HEK293T (cell line): ENCODE measurements around the gene OR6Q1.

Source experiments
- CTCF ChIA-PET: fragments of 350-600 bp; formaldehyde crosslinking; extraction: SDS; loops from one replicate; lab custom pipeline; 2021; ENCODE audit warnings: antibody characterized with exemption, inconsistent platforms; lab: Yijun Ruan, JAX
- POLR2A ChIA-PET: fragments of 350-600 bp; formaldehyde crosslinking; extraction: SDS; loops from one replicate; lab custom pipeline; 2020; ENCODE audit warnings: antibody characterized with exemption, inconsistent platforms; lab: Yijun Ruan, JAX
- DNase-seq: peaks from one replicate; pipeline ENCODE4 v3.0.0; 2012; ENCODE audit warnings: mixed read lengths; ENCODE audit errors: extremely low spot score
- ARNT ChIP-seq: fragments of 450-650 bp; IDR thresholded peaks from 2 replicates; pipeline ENCODE4 v1.6.1; 2017; ENCODE audit warnings: mild to moderate bottlenecking
- BHLHE40 ChIP-seq: fragments of 450-650 bp; IDR thresholded peaks from 2 replicates; pipeline ENCODE4 v1.6.1; 2016; ENCODE audit warnings: mild to moderate bottlenecking, moderate library complexity, borderline replicate concordance
- CTBP1 ChIP-seq: fragments of 450-650 bp; IDR thresholded peaks from 2 replicates; pipeline ENCODE4 v1.6.1; 2016; ENCODE audit warnings: borderline replicate concordance
- ELF4 ChIP-seq: fragments of 450-650 bp; IDR thresholded peaks from 2 replicates; pipeline ENCODE4 v1.6.1; 2017; ENCODE audit warnings: antibody characterized with exemption
- FOXA1 ChIP-seq: fragments of 450-650 bp; IDR thresholded peaks from 2 replicates; pipeline ENCODE4 v1.6.1; 2016; ENCODE audit warnings: mild to moderate bottlenecking
- FOXK2 ChIP-seq: fragments of 450-650 bp; IDR thresholded peaks from 2 replicates; pipeline ENCODE4 v1.6.1; 2016; ENCODE audit warnings: mild to moderate bottlenecking
- FOXM1 ChIP-seq: fragments of 450-650 bp; IDR thresholded peaks from 2 replicates; pipeline ENCODE4 v1.6.1; 2017; ENCODE audit warnings: mild to moderate bottlenecking, borderline replicate concordance
- HDGF ChIP-seq: fragments of 450-650 bp; IDR thresholded peaks from 2 replicates; pipeline ENCODE4 v1.6.1; 2017; ENCODE audit warnings: antibody characterized with exemption, borderline replicate concordance
- L3MBTL2 ChIP-seq: fragments of 450-650 bp; conservative IDR thresholded peaks from 2 replicates; pipeline ENCODE4 v1.6.1; 2016; ENCODE audit warnings: mild to moderate bottlenecking
- LEF1 ChIP-seq: fragments of 450-650 bp; IDR thresholded peaks from 2 replicates; pipeline ENCODE4 v1.6.1; 2017; ENCODE audit warnings: mild to moderate bottlenecking, borderline replicate concordance
- NFRKB ChIP-seq: fragments of 450-650 bp; IDR thresholded peaks from 2 replicates; pipeline ENCODE4 v1.6.1; 2016; ENCODE audit warnings: mild to moderate bottlenecking, moderate library complexity
- PKNOX1 ChIP-seq: fragments of 450-650 bp; IDR thresholded peaks from 2 replicates; pipeline ENCODE4 v1.6.1; 2016
- SP1 ChIP-seq: fragments of 450-650 bp; IDR thresholded peaks from 2 replicates; pipeline ENCODE4 v1.6.1; 2017
- SUZ12 ChIP-seq: fragments of 450-650 bp; IDR thresholded peaks from 2 replicates; pipeline ENCODE4 v1.6.1; 2016; ENCODE audit warnings: mild to moderate bottlenecking
- TARDBP ChIP-seq: fragments of 450-650 bp; IDR thresholded peaks from 2 replicates; pipeline ENCODE4 v1.6.1; 2016
- ZNF384 ChIP-seq: fragments of 450-650 bp; IDR thresholded peaks from 2 replicates; pipeline ENCODE4 v1.6.1; 2016

Gene OR6Q1

GRCh38 chr11:58028687-58029411, 1.9 kb upstream of the OR6Q1 start:
- DNase-seq = no peak
- TF ChIP-seq PKNOX1 (no peak), BHLHE40 (no peak), FOXA1 (no peak), TARDBP (no peak), SUZ12 (no peak), SP1 (no peak)
- POLR2A ChIA-PET = no interaction called here
- CTCF ChIA-PET = no interaction called here

GRCh38 chr11:58034471-58034870, 3.7 kb downstream of the OR6Q1 start:
- ChIA-PET POLR2A (no interaction called here), CTCF (no interaction called here)
- DNase-seq = no peak
- TF ChIP-seq L3MBTL2 (no peak), FOXA1 (no peak), PKNOX1 (no peak), ARNT (no peak), SUZ12 (no peak), LEF1 (no peak), NFRKB (no peak), FOXK2 (no peak), TARDBP (no peak), FOXM1 (no peak), BHLHE40 (no peak)

- ChIA-PET CTCF (no interaction called here), POLR2A (no interaction called here)
- no peak for DNase-seq
- TF ChIP-seq L3MBTL2 (no peak), FOXM1 (no peak), ELF4 (no peak), NFRKB (no peak), BHLHE40 (no peak)
Observed at GRCh38 chr11:58039589-58039988, 8.8 kb downstream of the OR6Q1 start.

DNA sequence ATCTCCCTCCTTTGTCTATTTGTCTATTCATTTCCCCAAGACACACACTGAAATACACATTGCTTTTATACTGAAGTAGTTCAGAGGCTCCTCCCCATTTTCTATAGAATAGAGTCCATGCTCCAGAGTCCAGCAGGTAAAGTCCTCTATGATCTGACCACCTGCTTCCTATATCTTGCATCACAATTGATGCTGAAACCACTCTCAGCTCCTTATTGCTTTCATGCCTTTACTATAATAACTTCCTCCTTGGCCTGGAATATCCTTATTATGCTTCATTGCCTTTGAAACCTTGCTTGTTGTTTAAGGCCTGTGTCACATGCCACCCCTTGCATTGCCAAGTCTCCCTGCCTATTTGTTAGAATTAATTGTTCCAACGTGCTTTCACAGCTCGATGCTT, 12.6 kb downstream of the OR6Q1 start:
- POLR2A ChIA-PET = no interaction called here
- CTCF ChIA-PET = no interaction called here
- DNase-seq = no peak
- no peak for TF ChIP-seq HDGF
- TF ChIP-seq ELF4 = no peak
- TF ChIP-seq BHLHE40 = no peak
- TF ChIP-seq FOXA1 = no peak
- no peak for TF ChIP-seq SUZ12
- no peak for TF ChIP-seq CTBP1
- no peak for TF ChIP-seq SP1
- no peak for TF ChIP-seq FOXM1
- no peak for TF ChIP-seq L3MBTL2
- no peak for TF ChIP-seq TARDBP
- no peak for TF ChIP-seq ZNF384
- TF ChIP-seq PKNOX1 = no peak

DNA sequence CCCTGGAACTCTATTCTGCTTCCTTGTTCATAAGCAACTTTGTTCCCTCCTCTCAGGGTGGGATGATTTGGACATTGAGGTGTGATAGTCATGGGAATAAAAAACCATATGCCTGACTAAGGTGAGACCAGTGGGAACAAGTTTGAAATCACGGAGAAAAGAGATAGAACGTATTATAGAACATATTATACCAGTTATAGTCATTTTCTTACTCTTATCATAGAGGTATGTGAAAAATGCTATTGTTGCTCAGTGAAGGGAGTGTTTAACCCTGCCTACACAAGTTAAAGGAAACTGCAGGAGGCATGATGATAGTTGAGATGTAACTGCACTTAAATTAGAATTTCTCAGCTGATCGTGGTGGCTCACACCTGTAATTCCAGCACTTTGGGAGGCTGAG, 15.5 kb downstream of the OR6Q1 start:
- no peak for TF ChIP-seq LEF1
- no peak for TF ChIP-seq FOXK2
- no peak for DNase-seq
- CTCF ChIA-PET = no interaction called here
- POLR2A ChIA-PET = no interaction called here

- CTCF ChIA-PET = no interaction called here
- no peak for TF ChIP-seq FOXK2
- TF ChIP-seq PKNOX1 = no peak
- TF ChIP-seq ARNT = no peak
- TF ChIP-seq ZNF384 = no peak
- no peak for TF ChIP-seq LEF1
- DNase-seq = no peak
- POLR2A ChIA-PET = no interaction called here
Observed at GRCh38 chr11:58047818-58048217, 17.1 kb downstream of the OR6Q1 start.

DNA sequence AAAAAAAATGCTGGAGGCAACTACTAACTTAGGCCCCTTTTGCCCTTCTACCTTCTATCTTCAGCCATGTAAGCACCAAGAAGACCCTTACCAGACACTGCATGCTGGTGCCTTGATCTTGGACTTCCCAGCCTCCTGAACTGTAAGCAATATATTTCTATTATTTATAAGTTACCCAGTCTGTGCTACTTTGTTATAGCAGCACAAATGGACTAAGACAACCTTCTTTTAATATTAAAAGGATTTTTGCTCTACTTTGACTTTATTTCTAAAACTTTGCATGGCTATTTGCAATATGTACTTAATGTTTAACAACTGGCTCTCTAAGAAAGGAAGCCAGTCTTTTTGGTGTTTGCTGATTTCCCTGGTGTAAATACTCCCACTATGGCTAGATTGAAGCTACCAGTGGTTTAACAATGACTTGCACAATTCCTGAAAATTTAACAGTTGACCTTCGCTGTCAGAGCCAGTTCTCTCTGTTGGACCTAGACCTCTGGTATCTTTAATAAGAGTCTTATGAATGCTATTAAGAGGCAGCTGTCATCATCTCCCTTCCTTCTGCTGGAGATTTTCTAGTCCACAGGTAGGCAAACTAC, 25.2 kb downstream of the OR6Q1 start:
- CTCF ChIA-PET = no interaction called here
- DNase-seq = no peak
- POLR2A ChIA-PET = no interaction called here
- no peak for TF ChIP-seq ARNT
- no peak for TF ChIP-seq HDGF
- TF ChIP-seq CTBP1 = no peak
- no peak for TF ChIP-seq NFRKB
- no peak for TF ChIP-seq ELF4
- TF ChIP-seq SP1 = no peak
- no peak for TF ChIP-seq BHLHE40
- no peak for TF ChIP-seq FOXA1
- no peak for TF ChIP-seq L3MBTL2
- TF ChIP-seq FOXK2 = no peak
- no peak for TF ChIP-seq ZNF384
- TF ChIP-seq FOXM1 = no peak
- no peak for TF ChIP-seq PKNOX1
- no peak for TF ChIP-seq TARDBP
- TF ChIP-seq LEF1 = no peak
- no peak for TF ChIP-seq SUZ12
